Pancreas (tissue), 10 donors: ENCODE data around the gene SESN1. TPM values are rescaled to one million over a fixed set of nuclear protein-coding genes. Genes with fewer than 3 reads are reported as not detected.

Experiments used
- ATAC-seq, 4 donors: fragments of 200-7000 bp; cut with Tn5 transposase; one replicate each; pipeline versions ENCODE4 v1.8.0 to v1.9.1; 2020; ENCODE audit warnings: mild to moderate bottlenecking in 4 of 4, moderate library complexity in 4 of 4
- DNase-seq, 6 donors: peaks; one replicate each; pipeline ENCODE4 v3.0.0-alpha.2; 2020
- FAIRE-seq: peaks from 2 replicates; lab custom pipeline; 2012; peaks lifted over from hg19 to GRCh38; lab: Jason Lieb, UNC
- H3K27ac ChIP-seq, 4 donors: fragments of 200-600 bp; sonication (generic); 1 replicate in 3 of 4; 2 replicates in 1 of 4; pipeline versions ENCODE4 v1.5.0 to v1.8.0; 2020
- H3K27me3 ChIP-seq, 4 donors: fragments of 200-600 bp; one replicate each; pipeline ENCODE4 v1.8.0; 2021
- H3K36me3 ChIP-seq, 3 donors: fragments of 200-600 bp; sonication (generic) in 1 of 3; one replicate each; pipeline versions ENCODE4 v1.5.0 to v1.8.0; 2020 to 2021
- H3K4me1 ChIP-seq, 3 donors: fragments of 200-600 bp; one replicate each; pipeline ENCODE4 v1.8.0; 2021
- H3K4me3 ChIP-seq, 4 donors: fragments of 200-600 bp; sonication (generic) in 2 of 4; one replicate each; pipeline versions ENCODE4 v1.5.0 to v1.8.0; 2020 to 2021
- H3K9me3 ChIP-seq, 4 donors: fragments of 200-600 bp; one replicate each; pipeline ENCODE4 v1.8.0; 2021
- CTCF ChIP-seq, 4 donors: fragments of 200-600 bp; sonication (generic) in 3 of 4; IDR thresholded peaks; one replicate each; pipeline versions ENCODE4 v1.5.0 to v1.8.0; 2021; ENCODE audit warnings: antibody characterized with exemption in 4 of 4
- WGBS, 2 donors: extraction: QIAGEN DNeasy Blood & Tissue Kit; methylation state at CpG; one replicate each; pipeline ENCODE4 v1.1.7; 2013; 5-methylcytosine and 5-hydroxymethylcytosine counted together
- intact Hi-C, 3 donors: fragments of 100-400 bp; cut with DNase I; formaldehyde crosslinking; loops; one replicate each; pipeline versions ENCODE4 v1.11.1 to v1.14.2; 2022
- polyA plus RNA-seq, 2 donors: library from polyadenylated mRNA; stranded (reverse); fragments of 200-250 nt; gene quantifications; one replicate each; pipeline ENCODE4 v1.2.3, GENCODE V29; 2013
- total RNA-seq, 6 donors: library from RNA; stranded (reverse); fragmentation: NEBNext Ultra II Directional in 4 of 6; extraction: Animal tissue kit (Norgen Biotek cat#: 25700) in 4 of 6; gene quantifications; one replicate each; pipeline versions ENCODE4 v1.2.1 to v1.2.4, GENCODE V29; 2021 to 2023
- donor health status: healthy with polysubstance abuse.
- donor health status: DM: no; HTN: no; CAD: no; lungs with moderate emphysema.
- donor health status: DM: no; HTN: no; CAD: no.
- donor health status: control.
- donor health status: control.
- donor health status: Bipolar disorder and iron deficiency.
- donor health status: DM: yes; HTN: yes; CAD: no.
- donor health status: DM: no; HTN: no; CAD: no.
- donor health status: DM: no; HTN: no; CAD: no.
- donor health status: DM: yes; HTN: yes; CAD: no.

Gene SESN1
- total and polyA plus RNA-seq, 8 donors = 8.5 to 22.4 (median 16.8) TPM

- no peak for DNase-seq
- intact Hi-C loops = no loop called here
- H3K4me3 ChIP-seq = no peak overlapping the region
- no peaks in the 10 kb centered on the region for H3K9me3 ChIP-seq
- peak overlapping the region in 2 of 4 donors; percentile 68 to 76 for H3K27ac ChIP-seq
- no peaks in the 10 kb centered on the region for H3K36me3 ChIP-seq
- WGBS, 2 donors = 42 to 47% methylated on average over 2 of the region's 2 CpGs
- peaks cover 18 to 38% (median 22%) of the 10 kb centered on the region in 3 donors for H3K4me1 ChIP-seq
- no peak for ATAC-seq
- no peak for FAIRE-seq
- no peaks in the 10 kb centered on the region for H3K27me3 ChIP-seq
- no peak for TF ChIP-seq CTCF (IDR thresholded peaks at IDR 0.05)
These were observed 36.0 kb downstream of the SESN1 start for GRCh38 chr6:109058620-109059019.

GRCh38 chr6:109056661-109057060 lies 38.0 kb downstream of the SESN1 start:
- no peak overlapping the region for H3K27ac ChIP-seq
- no peak for FAIRE-seq
- TF ChIP-seq CTCF (IDR thresholded peaks at IDR 0.05) = no peak
- DNase-seq = no peak
- ATAC-seq = no peak
- H3K4me1 ChIP-seq = peaks cover 22 to 32% (median 30%) of the 10 kb centered on the region in 3 donors
- H3K36me3 ChIP-seq = no peaks in the 10 kb centered on the region
- intact Hi-C loops = no loop called here
- no peaks in the 10 kb centered on the region for H3K27me3 ChIP-seq
- H3K4me3 ChIP-seq = no peak overlapping the region
- no peaks in the 10 kb centered on the region for H3K9me3 ChIP-seq

DNA sequence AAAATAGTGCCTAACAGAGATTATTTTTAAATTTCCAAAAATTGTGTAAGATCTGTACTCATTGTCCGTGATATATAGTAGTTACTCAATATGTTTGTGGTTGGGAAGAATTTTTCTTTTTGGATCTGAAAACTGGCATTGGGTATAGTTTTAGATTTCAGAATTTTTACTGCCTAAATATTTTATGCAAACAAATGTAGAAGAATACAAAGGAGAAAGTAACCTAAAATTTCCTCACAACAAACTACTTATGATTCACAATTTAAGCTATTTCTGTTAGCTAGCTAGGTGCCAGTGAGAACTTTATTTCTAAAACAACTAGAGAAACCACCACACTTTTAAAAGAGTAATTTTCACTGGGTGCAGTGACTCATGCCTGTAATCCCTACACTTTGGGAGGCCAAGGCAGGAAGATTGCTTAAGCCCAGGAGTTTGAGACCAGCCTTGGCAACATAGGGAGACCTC lies 38.8 kb downstream of the SESN1 start:
- intact Hi-C loops = no loop called here
- 94 to 95% methylated on average over 1 of the region's 1 CpG for WGBS, 2 donors
- Histone ChIP-seq H3K9me3 (no peaks in the 10 kb centered on the region), H3K27me3 (no peaks in the 10 kb centered on the region), H3K4me1 (peaks cover 22 to 36% (median 33%) of the 10 kb centered on the region in 3 donors), H3K4me3 (no peak overlapping the region), H3K27ac (no peak overlapping the region), H3K36me3 (no peaks in the 10 kb centered on the region)
- ATAC-seq (no peak), FAIRE-seq (no peak), DNase-seq (no peak)
- TF ChIP-seq CTCF (IDR thresholded peaks at IDR 0.05) = no peak

GRCh38 chr6:109053336-109053735 lies 41.3 kb downstream of the SESN1 start:
- H3K27me3 ChIP-seq = no peaks in the 10 kb centered on the region
- WGBS, 2 donors = 91 to 95% methylated on average over 2 of the region's 2 CpGs
- H3K4me3 ChIP-seq = no peak overlapping the region
- FAIRE-seq (no peak), ATAC-seq (no peak), DNase-seq (no peak)
- H3K27ac ChIP-seq = no peak overlapping the region
- no peaks in the 10 kb centered on the region for H3K36me3 ChIP-seq
- no peak for TF ChIP-seq CTCF (IDR thresholded peaks at IDR 0.05)
- no peaks in the 10 kb centered on the region for H3K9me3 ChIP-seq
- intact Hi-C loops = no loop called here
- peaks cover 4 to 12% (median 11%) of the 10 kb centered on the region in 3 donors for H3K4me1 ChIP-seq

- TF ChIP-seq CTCF (IDR thresholded peaks at IDR 0.05) = no peak
- Histone ChIP-seq H3K9me3 (no peaks in the 10 kb centered on the region), H3K4me1 (peaks cover 4 to 12% (median 7%) of the 10 kb centered on the region in 3 donors), H3K27me3 (no peaks in the 10 kb centered on the region), H3K36me3 (no peaks in the 10 kb centered on the region), H3K27ac (no peak overlapping the region), H3K4me3 (no peak overlapping the region)
- FAIRE-seq (no peak), ATAC-seq (no peak), DNase-seq (no peak)
- WGBS, 2 donors = 76 to 80% methylated on average over 4 of the region's 4 CpGs
- intact Hi-C loops = no loop called here
These were observed 41.8 kb downstream of the SESN1 start for GRCh38 chr6:109052852-109053251.
